Trophoblast cell (in vitro differentiated cells and primary cell): ENCODE measurements around the gene CDKN2AIP.

ENCODE experiments used
- DNase-seq, 2 donors: peaks; one replicate each; pipeline ENCODE4 v3.0.0-alpha.2; 2016
- H2AFZ ChIP-seq: 2 replicates; pipeline ENCODE4 v1.6.1; 2013; ENCODE audit warnings: low read length, moderate library complexity, mild to moderate bottlenecking; ENCODE audit not compliant: insufficient read depth, poor library complexity
- H2AK5ac ChIP-seq: 2 replicates; pipeline ENCODE4 v1.6.1; 2013; ENCODE audit warnings: mild to moderate bottlenecking, low read length
- H2BK120ac ChIP-seq: 2 replicates; pipeline ENCODE4 v1.6.1; 2013; ENCODE audit warnings: low read length, mild to moderate bottlenecking, moderate library complexity; ENCODE audit not compliant: insufficient read depth, poor library complexity
- H2BK12ac ChIP-seq: 2 replicates; pipeline ENCODE4 v1.6.1; 2013; ENCODE audit warnings: mild to moderate bottlenecking, low read length, moderate library complexity
- H2BK5ac ChIP-seq: 2 replicates; pipeline ENCODE4 v1.6.1; 2013; ENCODE audit warnings: low read length, low read depth, moderate library complexity, mild to moderate bottlenecking; ENCODE audit not compliant: poor library complexity
- H3K14ac ChIP-seq: 2 replicates; pipeline ENCODE4 v1.6.1; 2013; ENCODE audit warnings: mild to moderate bottlenecking, low read length
- H3K18ac ChIP-seq: 2 replicates; pipeline ENCODE4 v1.6.1; 2013; ENCODE audit warnings: mild to moderate bottlenecking, low read length
- H3K23ac ChIP-seq: 2 replicates; pipeline ENCODE4 v1.6.1; 2013; ENCODE audit warnings: low read length
- H3K27ac ChIP-seq: 2 replicates; pipeline ENCODE4 v1.5.1; 2013; ENCODE audit warnings: low read depth, mild to moderate bottlenecking, inconsistent platforms, low read length, moderate library complexity
- H3K27me3 ChIP-seq: 2 replicates; pipeline ENCODE4 v1.6.1; 2013; ENCODE audit warnings: inconsistent platforms, mild to moderate bottlenecking, low read length, moderate library complexity; ENCODE audit not compliant: insufficient read depth
- H3K36me3 ChIP-seq, 2 experiments: 1 replicate in 1 of 2; 2 replicates in 1 of 2; pipeline ENCODE4 v1.6.1; 2013; ENCODE audit warnings: low read length in 2 of 2, mild to moderate bottlenecking in 2 of 2, moderate library complexity in 1 of 2; ENCODE audit not compliant: insufficient read depth in 2 of 2, control insufficient read depth in 1 of 2
- H3K4ac ChIP-seq: 2 replicates; pipeline ENCODE4 v1.6.1; 2013; ENCODE audit warnings: low read depth, mild to moderate bottlenecking, low read length, moderate library complexity
- H3K4me1 ChIP-seq, 2 experiments: 1 replicate in 1 of 2; 2 replicates in 1 of 2; pipeline ENCODE4 v1.6.1; 2013; ENCODE audit warnings: low read length in 2 of 2, mild to moderate bottlenecking in 2 of 2, moderate library complexity in 1 of 2; ENCODE audit not compliant: insufficient read depth in 2 of 2, control insufficient read depth in 1 of 2
- H3K4me2 ChIP-seq: 2 replicates; pipeline ENCODE4 v1.6.1; 2013; ENCODE audit warnings: inconsistent platforms, mild to moderate bottlenecking, low read length, moderate library complexity
- H3K4me3 ChIP-seq: 2 replicates; pipeline ENCODE4 v1.5.1; 2013; ENCODE audit warnings: mild to moderate bottlenecking, low read depth, low read length, inconsistent platforms
- H3K79me1 ChIP-seq: one replicate; pipeline ENCODE4 v1.6.1; 2013; ENCODE audit warnings: low read length
- H3K79me2 ChIP-seq: 2 replicates; pipeline ENCODE4 v1.6.1; 2013; ENCODE audit warnings: low read length, mild to moderate bottlenecking; ENCODE audit not compliant: control insufficient read depth, insufficient read depth, poor library complexity
- H3K9ac ChIP-seq: 2 replicates; pipeline ENCODE4 v1.6.1; 2013; ENCODE audit warnings: mild to moderate bottlenecking, low read length
- H3K9me3 ChIP-seq: 2 replicates; pipeline ENCODE4 v1.6.1; 2013; ENCODE audit warnings: low read depth, mild to moderate bottlenecking, control low read depth, inconsistent platforms, low read length; ENCODE audit not compliant: insufficient read depth
- H4K12ac ChIP-seq: 2 replicates; pipeline ENCODE4 v1.6.1; 2013; ENCODE audit warnings: low read depth, mild to moderate bottlenecking, low read length, moderate library complexity
- H4K8ac ChIP-seq: 2 replicates; pipeline ENCODE4 v1.6.1; 2013; ENCODE audit warnings: low read depth, mild to moderate bottlenecking, low read length, moderate library complexity
- H4K91ac ChIP-seq: one replicate; pipeline ENCODE4 v1.6.1; 2013; ENCODE audit warnings: low read depth, mild to moderate bottlenecking, low read length, moderate library complexity
- WGBS: extraction: QIAGEN DNeasy Blood & Tissue Kit; methylation state at CpG from one replicate; pipeline ENCODE4 v1.1.7; 2013; ENCODE audit warnings: missing lambda C conversion rate; ENCODE audit not compliant: insufficient read length, insufficient coverage; ENCODE audit errors: extremely low coverage; 5-methylcytosine and 5-hydroxymethylcytosine counted together

Gene CDKN2AIP

DNA sequence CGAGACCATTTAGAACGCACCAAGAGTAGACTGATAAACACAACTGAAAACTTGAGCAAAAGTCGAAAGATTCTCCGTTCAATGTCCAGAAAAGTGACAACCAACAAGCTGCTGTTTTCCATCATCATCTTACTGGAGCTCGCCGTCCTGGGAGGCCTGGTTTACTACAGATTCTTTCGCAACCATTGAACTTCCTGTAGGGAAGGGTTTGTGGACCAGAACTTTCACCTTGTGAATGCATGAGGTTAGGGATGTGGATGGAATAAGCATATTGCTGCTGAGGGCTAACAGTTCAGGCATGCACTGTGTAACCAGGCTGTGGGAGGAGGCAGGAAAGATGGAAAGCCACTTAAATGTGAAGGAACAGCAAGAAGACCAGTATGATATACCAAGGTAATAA, 39.6 kb downstream of the CDKN2AIP start:
- Histone ChIP-seq H3K14ac (no peak overlapping the region), H2BK120ac (no peak overlapping the region)

DNA sequence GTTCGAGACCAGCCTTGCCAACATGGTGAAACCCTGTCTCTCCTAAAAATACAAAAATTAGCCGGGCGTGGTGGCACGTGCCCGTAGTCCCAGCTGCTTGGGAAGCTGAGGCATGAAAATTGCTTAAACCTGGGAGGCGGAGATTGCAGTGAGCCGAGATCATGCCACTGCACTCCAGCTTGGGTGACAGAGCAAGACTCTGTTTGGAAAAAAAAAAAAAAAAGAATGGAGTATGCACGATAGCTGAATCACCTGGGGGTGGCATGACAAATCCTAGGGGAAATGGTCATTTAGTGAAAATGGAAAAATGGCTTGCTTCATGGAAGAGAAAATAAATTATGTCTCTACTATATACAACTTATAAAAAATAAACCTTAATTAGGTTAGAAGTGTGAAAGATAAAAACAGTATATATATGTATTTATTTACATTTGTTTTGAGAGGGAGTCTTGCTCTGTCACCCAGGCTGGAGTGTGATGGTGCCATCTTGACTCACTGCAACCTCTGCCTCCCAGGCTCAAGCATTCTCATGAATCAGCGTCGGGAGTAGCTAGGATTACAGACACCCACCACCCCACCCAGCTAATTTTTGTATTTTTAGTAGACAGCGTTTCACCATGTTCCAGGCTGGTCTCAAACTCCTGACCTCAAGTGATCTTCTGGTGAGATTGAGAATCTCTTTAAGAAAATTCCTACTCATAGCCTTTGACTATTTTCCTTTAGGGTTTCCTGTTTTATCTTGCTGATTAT, 41.1 kb downstream of the CDKN2AIP start:
- Histone ChIP-seq H2AFZ (no peak overlapping the region), H4K12ac (no peak overlapping the region), H2BK120ac (no peak overlapping the region), H3K4ac (no peak overlapping the region), H3K18ac (no peak overlapping the region), H2AK5ac (no peak overlapping the region), H3K14ac (no peak overlapping the region), H3K27ac (no peak overlapping the region), H3K27me3 (no peaks in the 10 kb centered on the region), H3K79me2 (no peaks in the 10 kb centered on the region), H3K4me2 (no peak overlapping the region), H2BK5ac (no peak overlapping the region), H3K36me3 (no peaks in the 10 kb centered on the region), H3K79me1 (no peaks in the 10 kb centered on the region), H3K9ac (no peak overlapping the region), H4K91ac (no peak overlapping the region), H2BK12ac (no peak overlapping the region), H3K4me1 (no peaks in the 10 kb centered on the region), H3K9me3 (no peaks in the 10 kb centered on the region), H4K8ac (no peak overlapping the region), H3K23ac (no peak overlapping the region), H3K4me3 (no peak overlapping the region)
- no CpG with 5 or more reads among the region's 11 CpGs for WGBS
- peak; percentile 80 to 83 for DNase-seq

More for the DNA sequence above, 39.6 kb downstream of the CDKN2AIP start:
- no peak overlapping the region for H2AFZ ChIP-seq
- no peaks in the 10 kb centered on the region for H3K9me3 ChIP-seq
- H3K9ac ChIP-seq = no peak overlapping the region
- no peak overlapping the region for H3K23ac ChIP-seq
- no peaks in the 10 kb centered on the region for H3K4me1 ChIP-seq
- H3K4me3 ChIP-seq = no peak overlapping the region
- H3K27me3 ChIP-seq = no peaks in the 10 kb centered on the region
- no peak overlapping the region for H3K4me2 ChIP-seq
- H3K79me2 ChIP-seq = no peaks in the 10 kb centered on the region
- H3K36me3 ChIP-seq = no peaks in the 10 kb centered on the region
- H3K4ac ChIP-seq = no peak overlapping the region
- no CpG with 5 or more reads among the region's 7 CpGs for WGBS
- no peak overlapping the region for H2BK12ac ChIP-seq
- H3K18ac ChIP-seq = no peak overlapping the region
- H2AK5ac ChIP-seq = no peak overlapping the region
- no peaks in the 10 kb centered on the region for H3K79me1 ChIP-seq
- no peak overlapping the region for H2BK5ac ChIP-seq
- H4K8ac ChIP-seq = no peak overlapping the region
- H4K12ac ChIP-seq = no peak overlapping the region
- no peak overlapping the region for H4K91ac ChIP-seq
- no peak for DNase-seq
- no peak overlapping the region for H3K27ac ChIP-seq

DNA sequence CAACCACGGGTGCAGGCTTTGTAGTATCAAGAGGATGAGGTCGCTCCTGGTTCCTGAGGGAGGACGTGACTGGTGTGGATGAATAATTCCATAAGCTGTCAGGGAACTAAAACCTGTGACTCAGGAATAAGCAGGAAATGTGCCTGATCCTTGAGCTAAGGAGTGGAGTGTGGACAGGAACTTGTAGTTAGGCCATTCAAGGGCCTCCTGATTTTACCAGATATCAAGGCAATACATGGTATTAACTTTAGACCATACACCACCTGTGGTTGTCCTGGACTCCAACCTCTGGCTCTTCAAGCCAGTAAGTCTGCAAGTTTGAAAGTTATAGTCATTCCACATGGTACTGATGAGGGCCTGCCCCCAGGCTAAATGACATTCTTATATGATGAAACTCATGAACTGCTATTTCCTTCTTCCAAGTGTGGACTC, 48.4 kb downstream of the CDKN2AIP start:
- H2AK5ac ChIP-seq = no peak overlapping the region
- H3K23ac ChIP-seq = no peak overlapping the region
- no CpG with 5 or more reads among the region's 3 CpGs for WGBS
- H4K91ac ChIP-seq = peak overlapping the region; percentile 37
- DNase-seq = peak; percentile 96 to 99
- H4K12ac ChIP-seq = no peak overlapping the region
- no peak overlapping the region for H3K18ac ChIP-seq
- peaks cover 2% of the 10 kb centered on the region for H3K79me1 ChIP-seq
- H3K4me1 ChIP-seq = peaks cover 6 to 8% of the 10 kb centered on the region in 2 experiments
- H3K4ac ChIP-seq = no peak overlapping the region
- H3K27me3 ChIP-seq = no peaks in the 10 kb centered on the region
- H2BK120ac ChIP-seq = no peak overlapping the region
- H4K8ac ChIP-seq = peak overlapping the region; percentile 1
- H3K4me3 ChIP-seq = no peak overlapping the region
- H3K36me3 ChIP-seq = no peaks in the 10 kb centered on the region
- H3K4me2 ChIP-seq = no peak overlapping the region
- H3K9me3 ChIP-seq = no peaks in the 10 kb centered on the region
- H2BK12ac ChIP-seq = no peak overlapping the region
- H3K14ac ChIP-seq = no peak overlapping the region
- H3K79me2 ChIP-seq = no peaks in the 10 kb centered on the region
- H2AFZ ChIP-seq = no peak overlapping the region
- peak overlapping the region; percentile 73 for H3K27ac ChIP-seq
- H3K9ac ChIP-seq = no peak overlapping the region
- H2BK5ac ChIP-seq = no peak overlapping the region

DNA sequence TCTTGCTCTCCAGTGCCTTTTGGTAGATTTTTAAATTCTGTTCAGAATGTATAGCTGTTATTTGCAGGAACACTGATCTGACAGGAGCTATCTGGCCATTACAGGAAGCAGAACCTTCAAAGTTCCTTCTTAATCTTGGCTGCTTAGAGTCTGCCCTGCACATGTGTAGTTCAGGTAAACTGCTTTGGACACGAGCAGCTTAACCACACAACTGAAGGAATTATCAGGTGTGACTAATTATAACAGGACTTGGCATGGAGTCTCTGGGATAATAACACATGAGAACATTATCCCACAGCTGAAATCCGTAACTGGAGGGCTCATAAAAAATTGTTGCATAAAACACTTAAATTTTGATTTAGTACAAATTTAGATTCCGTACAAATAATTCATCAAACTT, 48.8 kb downstream of the CDKN2AIP start:
- no peak overlapping the region for H4K91ac ChIP-seq
- peak overlapping the region; percentile 51 for H3K27ac ChIP-seq
- no CpG with 5 or more reads among the region's 3 CpGs for WGBS
- no peak overlapping the region for H4K12ac ChIP-seq
- no peak overlapping the region for H3K23ac ChIP-seq
- H3K14ac ChIP-seq = no peak overlapping the region
- H2AFZ ChIP-seq = no peak overlapping the region
- no peak overlapping the region for H2BK120ac ChIP-seq
- no peaks in the 10 kb centered on the region for H3K79me2 ChIP-seq
- peak overlapping the region; percentile 32 for H3K4me2 ChIP-seq
- H4K8ac ChIP-seq = no peak overlapping the region
- no peak overlapping the region for H3K18ac ChIP-seq
- H3K4ac ChIP-seq = no peak overlapping the region
- no peak overlapping the region for H3K4me3 ChIP-seq
- no peak overlapping the region for H2BK5ac ChIP-seq
- no peak overlapping the region for H2BK12ac ChIP-seq
- H3K4me1 ChIP-seq = peaks cover 6 to 8% of the 10 kb centered on the region in 2 experiments
- no peaks in the 10 kb centered on the region for H3K9me3 ChIP-seq
- H3K79me1 ChIP-seq = peaks cover 2% of the 10 kb centered on the region
- H3K27me3 ChIP-seq = no peaks in the 10 kb centered on the region
- no peaks in the 10 kb centered on the region for H3K36me3 ChIP-seq
- DNase-seq = peak in 1 of 2 donors; percentile 31
- H3K9ac ChIP-seq = no peak overlapping the region
- H2AK5ac ChIP-seq = no peak overlapping the region
